GM12873 (cell line): Measurements from ENCODE around the gene EXOC6B.

Source experiments
- TF ChIP-seq, protein P1 (sequence below): IDR thresholded peaks from 2 replicates; pipeline ENCODE4 v1.5.1; 2012; ENCODE audit warnings: low read depth, mild to moderate bottlenecking, moderate library complexity, low read length, control low read depth; ENCODE audit not compliant: insufficient read depth; ENCODE audit errors: missing control alignments

The EXOC6B gene

DNA sequence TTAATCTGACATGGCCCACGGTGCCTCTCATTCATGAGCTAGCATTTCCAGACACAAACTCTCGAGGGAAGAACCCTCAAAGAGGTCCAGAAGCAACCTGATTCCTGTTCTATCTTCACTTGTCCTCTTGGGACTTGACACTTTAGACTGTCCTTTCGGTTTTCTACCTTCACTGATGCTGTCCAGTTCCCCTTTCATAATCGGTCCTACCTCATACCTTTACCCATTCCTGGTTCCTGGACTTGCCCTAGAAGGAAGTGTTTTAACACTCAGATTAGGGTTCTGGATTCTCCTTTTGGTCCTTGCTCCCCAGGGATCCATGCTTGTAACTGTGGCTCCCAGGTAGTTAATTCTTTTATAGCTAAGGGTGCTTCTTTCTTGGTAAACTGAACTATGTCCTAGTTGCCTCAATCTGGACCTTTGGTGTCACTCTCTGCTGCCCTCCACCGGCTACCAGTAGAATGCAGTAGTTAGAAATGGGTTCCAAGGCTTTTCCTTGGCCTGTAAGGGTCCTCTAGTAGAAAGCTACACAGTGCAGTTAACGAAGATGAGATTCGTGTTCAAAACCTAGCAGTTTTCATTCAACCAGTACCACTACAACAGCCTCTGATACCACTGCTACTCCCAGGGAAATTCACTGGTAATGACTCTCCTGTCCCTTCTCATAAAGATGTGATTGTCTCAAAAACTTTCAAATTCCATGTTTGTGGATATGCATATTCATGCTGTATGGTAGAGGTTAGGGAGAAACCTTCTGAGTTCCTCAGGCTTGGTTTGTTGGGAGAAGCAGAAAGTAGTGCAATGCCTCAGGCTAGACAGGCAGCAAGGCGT lies 500.0 kb downstream of the EXOC6B start:
- TF ChIP-seq, protein P1, sequence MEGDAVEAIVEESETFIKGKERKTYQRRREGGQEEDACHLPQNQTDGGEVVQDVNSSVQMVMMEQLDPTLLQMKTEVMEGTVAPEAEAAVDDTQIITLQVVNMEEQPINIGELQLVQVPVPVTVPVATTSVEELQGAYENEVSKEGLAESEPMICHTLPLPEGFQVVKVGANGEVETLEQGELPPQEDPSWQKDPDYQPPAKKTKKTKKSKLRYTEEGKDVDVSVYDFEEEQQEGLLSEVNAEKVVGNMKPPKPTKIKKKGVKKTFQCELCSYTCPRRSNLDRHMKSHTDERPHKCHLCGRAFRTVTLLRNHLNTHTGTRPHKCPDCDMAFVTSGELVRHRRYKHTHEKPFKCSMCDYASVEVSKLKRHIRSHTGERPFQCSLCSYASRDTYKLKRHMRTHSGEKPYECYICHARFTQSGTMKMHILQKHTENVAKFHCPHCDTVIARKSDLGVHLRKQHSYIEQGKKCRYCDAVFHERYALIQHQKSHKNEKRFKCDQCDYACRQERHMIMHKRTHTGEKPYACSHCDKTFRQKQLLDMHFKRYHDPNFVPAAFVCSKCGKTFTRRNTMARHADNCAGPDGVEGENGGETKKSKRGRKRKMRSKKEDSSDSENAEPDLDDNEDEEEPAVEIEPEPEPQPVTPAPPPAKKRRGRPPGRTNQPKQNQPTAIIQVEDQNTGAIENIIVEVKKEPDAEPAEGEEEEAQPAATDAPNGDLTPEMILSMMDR, result peak; percentile 84

DNA sequence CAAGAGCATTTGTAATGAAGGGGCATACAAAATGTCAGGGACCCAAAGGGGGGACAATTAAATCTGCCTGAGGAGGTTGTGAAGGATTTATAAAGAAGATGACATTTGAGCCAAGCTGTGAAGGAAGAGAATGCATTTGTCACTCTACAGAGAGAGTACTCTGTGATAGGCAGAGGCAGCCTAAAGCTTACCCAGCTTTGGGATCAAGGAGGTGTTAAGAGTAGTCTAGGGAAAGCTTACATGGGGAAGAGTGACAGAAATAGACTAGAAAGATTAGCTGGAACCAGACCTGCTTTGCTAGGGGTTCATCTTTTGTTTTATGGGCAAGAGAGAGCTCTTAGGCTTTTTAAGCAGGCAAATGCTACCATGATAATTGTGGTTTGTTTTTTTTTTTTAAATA lies 509.1 kb downstream of the EXOC6B start:
- TF ChIP-seq, protein P1, result no peak

DNA sequence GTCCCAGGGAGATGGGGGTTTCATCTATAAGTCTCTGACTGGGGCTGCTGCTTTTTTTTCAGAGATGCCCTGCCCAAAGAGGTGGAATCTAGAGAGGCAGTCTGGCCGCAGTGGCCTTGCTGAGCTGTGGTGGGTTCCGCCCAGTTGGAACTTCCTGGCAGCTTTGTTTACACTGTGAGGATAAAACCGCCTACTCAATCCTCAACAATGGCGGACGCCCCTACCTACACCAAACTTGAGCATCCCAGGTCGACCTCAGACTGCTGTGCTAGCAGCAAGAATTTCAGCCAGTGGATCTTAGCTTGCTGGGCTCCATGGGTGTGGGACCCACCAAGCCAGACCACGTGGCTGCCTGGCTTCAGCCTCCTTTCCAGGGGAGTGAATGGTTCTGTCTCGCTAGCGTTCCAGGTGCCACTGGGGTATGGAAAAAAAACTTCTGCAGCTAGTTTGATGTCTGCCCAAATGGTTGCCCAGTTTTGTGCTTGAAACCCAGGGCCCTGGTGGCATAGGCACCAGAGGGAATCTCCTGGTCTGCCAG lies 525.6 kb downstream of the EXOC6B start:
- TF ChIP-seq, protein P1, result no peak

DNA sequence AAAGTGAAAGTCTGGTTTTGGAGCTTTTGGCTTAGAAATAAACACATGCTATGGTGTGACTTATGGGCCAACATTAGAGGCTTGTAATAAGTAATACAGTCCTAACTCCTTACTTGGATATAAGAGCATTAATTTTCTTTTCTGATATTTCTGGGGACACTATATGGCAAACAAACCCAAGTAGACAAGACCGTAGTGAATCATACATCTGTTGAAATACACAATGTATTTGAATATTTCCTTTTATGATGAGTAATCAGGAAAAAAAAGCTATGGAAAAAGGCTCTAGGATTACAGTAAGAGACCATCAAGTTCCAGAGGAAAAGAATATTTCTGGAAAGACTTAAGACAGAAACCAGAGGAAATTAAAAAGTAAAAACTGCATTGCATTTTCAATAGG lies 532.2 kb downstream of the EXOC6B start:
- TF ChIP-seq, protein P1, result no peak

DNA sequence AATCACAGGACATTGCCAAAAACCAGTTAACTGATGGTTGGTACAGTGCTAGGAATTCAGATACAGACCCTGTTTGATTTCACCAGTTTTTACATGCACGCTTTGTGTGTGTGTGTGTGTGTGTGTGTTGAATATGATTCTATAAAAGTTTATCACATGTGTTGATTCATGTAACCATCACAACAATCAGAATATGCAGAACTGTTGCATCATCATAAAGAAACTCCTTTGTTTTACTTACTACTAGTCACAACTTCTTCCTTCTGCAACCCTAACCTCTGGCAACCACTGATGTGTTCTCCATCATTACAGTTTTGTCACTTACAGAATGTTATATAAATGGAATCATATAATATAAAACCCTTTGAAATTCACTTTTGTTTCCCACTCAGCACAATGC lies 533.4 kb downstream of the EXOC6B start:
- TF ChIP-seq, protein P1, result no peak

DNA sequence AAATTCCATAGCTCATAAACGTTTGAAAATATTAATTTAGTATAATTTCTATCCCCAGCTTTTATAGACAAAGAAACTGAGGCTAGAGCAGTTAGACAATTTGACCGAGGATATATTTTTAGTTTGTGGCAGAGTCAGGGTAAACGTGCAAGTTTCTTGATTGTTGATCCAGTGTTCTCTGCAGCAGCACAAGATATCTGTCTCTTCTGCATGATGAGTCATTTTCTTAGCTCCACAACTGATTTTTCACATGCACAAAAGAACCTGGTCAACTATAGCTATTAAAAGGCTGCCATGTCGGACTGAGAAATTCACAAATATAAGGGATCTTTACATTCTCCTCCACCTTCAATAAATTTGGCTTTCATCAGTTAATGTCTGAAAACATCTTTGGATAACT lies 534.8 kb downstream of the EXOC6B start:
- TF ChIP-seq, protein P1, result no peak

DNA sequence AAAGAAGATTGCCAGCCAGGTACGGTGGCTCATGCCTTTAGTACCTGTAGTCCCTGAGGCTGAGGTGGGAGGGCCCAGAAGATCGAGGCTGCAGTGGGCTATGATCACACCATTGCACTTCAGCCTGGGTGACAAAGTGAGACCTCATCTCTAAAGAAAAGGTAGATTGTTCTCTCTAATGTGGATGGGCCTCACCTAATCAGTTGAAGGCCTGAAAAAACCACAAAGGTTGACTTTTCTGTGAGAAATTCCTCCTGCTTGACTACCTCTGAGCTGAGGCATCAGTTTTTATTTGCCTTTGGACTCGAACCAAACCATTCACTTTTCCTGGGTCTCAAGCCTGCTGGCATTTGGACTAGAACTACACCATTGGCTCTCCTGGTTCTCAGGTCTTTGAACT lies 536.1 kb downstream of the EXOC6B start:
- TF ChIP-seq, protein P1, result no peak
